COLO668 (cell line): ENCODE measurements around the gene SMLR1.

Source experiments
- DNase-seq: peaks from one replicate; lab custom pipeline; 2025; ENCODE audit not compliant: unreplicated experiment; lab: John Stamatoyannopoulos, UW

SMLR1 gene

DNA sequence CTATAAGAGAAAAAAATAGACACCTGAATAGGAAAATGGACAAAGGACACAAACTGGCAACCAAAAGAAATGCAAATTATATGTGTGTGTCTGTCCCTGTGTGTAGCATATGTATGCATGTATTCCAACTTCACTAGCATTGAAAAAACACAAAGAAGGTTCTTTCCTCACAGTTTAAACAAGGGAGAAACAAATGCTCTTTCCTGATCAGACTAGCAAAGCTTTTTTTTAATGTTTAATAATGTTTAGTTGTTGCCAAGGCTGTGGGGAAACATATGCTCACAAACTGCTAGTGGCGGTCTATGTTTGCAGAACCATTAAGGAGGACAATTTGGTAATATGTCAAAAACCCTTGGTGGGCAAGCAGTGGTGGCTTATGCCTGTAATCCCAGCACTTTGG is 22.4 kb downstream of the SMLR1 start:
- DNase-seq = no peak

DNA sequence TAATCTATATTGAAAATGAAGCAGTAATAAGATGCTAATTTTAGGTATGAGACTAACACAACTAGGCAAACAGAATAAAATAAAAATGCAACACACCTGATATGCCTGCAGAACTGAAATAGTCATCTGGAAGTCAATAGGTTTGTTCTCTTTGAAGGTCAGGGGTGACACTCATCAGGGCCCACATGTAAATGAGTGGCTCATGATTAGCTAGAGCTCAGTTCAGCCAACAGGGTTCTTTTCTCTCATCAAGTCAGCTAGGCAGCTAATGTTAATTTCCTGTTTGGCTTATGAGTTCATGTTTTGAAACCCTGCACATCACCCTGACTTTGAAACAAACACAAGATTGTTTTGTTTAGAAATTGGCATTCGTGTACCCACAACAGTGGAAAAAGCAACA is 23.8 kb downstream of the SMLR1 start:
- no peak for DNase-seq

DNA sequence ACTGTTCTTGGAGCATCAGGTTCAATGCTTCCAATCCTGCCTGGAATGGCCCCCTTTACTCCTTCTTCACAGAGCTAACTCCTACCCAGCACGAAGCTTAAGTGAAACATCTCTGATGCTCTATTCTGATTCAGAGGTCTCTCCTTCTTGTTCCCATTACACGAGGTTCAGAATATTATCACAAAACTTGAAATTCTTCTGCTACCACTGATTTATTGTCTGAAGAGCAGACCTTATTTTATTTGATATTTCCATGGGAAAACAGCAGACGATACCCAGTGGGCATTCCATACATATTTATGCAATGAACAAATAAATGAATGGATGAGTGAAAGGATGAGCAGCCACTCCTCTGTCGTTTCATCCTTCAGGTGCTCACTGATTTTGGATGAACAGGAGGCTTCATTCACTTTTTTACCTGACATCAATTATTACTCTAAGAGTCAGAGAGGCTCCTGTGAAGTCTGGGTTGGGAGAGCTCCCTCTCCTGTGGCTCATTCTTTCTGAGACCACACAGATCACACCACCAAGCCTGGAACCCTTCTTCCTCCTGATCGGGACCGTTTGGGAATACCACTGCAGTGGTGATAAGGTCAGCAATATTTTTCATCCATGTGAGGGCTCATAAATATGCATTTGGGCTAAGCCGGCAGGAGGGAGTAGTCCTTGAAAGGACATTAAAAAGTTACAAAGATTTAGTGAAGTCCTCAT is 25.8 kb downstream of the SMLR1 start:
- DNase-seq = no peak

DNA sequence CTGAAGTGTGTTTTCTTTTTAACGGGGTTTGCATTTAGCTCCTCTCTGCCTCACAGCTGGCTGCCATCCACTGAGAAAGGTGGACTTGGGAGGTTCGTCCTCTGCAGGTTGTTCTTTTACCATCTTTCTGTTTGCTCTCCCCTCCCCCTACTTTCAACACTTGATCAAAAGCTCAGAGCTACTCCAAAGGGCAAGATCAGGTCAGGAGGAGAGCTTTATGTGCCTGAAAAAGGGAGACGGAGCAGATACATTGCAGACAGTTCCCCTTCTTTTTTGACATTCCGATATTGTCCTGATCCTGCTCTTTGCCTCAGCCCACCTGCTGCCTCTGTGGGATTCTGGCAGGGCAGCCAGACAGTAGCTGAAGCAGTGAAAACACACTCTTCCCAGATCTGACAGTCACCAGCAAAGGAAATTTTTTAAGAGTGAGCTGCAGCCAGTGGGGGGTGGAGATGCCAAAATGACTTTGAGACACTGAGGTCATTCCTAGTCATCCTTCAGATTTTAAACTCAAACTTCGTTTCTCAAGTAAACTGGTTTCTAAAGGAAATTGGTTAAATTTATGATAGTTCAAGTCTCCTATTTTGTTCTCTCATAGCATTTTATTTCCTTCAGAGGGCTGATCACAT is 26.5 kb downstream of the SMLR1 start:
- DNase-seq = no peak

DNA sequence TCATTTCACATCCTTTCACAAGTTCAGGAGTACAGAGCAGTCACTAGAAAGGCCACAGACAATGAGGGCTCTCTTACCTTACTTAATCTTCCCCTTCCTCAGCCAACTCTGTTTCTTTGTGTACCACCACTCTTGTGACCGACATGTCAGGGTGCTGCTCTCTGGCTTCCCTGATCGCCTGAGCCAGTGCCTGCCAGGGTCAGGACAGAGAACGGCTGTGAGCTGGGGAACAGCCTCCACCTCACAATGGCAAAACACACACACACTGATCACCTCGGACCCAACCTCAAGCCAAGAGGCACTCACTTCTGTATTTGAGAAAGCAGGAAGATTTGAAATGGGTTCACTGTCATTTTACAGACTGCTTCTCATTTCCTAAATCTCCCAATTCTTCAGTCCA is 30.8 kb downstream of the SMLR1 start:
- no peak for DNase-seq

DNA sequence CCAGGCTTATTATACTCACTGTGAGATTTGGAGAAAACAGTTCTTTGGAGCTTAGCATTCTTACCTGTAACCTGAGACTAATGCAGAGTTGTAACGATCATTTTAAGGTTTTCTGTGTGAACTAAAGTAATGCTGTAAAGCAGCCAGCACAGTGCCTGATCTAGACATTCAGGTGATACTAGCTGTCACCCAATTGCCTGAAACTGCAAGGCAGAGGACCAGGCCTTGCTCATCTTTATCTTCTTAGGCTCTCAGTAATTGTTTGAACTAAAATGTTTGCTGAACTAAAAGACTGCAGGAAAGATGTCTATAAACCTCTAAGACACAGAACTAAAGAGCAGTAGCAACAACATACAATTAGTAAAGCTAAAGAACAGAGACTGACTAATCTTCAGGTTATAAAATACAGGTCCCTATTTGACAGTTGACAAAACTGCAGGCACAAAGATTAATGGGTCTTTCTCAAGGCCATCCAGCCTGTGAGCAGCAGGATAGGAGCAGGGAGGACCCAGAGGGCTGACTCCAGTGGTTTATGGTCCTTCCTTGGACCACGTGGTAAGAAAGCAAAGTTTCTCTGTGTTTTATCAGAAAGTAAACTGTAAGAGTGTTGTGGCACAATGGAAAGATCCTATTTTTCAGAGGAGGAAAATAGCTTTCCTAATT is 31.4 kb downstream of the SMLR1 start:
- DNase-seq = no peak

DNA sequence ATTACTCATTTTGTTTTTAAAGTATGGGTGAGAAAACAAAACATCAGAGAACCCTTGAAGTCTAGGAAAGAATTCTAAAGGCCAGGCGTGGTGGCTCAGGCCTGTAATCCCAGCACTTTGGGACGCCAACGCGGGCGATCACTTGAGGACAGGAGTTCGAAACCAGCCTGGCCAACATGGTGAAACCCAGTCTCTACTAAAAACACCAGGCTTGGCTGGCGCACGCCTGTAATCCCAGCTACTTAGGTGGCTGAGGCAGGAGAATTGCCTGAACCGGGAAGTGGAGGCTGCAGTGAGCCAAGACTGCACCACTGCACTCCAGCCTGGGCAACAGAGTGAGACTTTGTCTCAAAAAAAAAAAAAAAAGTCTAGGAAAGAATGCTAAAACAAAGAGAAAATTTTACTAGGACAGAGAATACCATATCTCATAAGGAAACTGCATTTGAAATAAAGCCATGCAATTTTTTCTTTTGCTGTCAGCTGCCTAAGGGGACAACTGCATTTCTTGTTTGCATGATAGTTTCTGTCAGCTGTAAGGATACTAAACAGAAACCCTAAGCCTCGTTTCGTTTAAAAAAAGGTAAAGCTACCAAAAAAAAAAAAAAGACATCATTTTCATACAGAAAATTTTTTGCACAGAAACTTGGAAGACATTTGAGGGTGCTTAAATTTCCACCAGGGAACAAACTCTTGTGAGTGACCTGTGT is 32.1 kb downstream of the SMLR1 start:
- DNase-seq = no peak

DNA sequence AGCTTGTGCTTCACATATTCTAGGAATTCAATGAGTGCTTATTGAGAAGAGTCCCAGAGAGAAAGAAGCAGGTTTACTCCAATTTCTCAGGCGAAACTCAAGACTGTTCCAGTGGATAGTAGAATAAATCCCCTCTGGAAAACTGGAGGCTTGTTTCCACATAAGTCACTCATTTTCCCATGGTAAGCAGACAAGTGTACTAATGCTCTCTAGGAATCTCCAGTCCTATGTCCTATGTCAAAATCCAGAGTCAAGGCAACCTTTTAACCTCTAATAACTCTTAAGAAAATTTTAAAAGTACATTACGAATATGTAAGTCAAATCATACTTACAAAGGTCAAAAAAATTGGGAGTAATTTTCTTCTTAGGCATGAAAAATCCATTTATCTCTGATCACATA is 35.2 kb downstream of the SMLR1 start:
- no peak for DNase-seq

DNA sequence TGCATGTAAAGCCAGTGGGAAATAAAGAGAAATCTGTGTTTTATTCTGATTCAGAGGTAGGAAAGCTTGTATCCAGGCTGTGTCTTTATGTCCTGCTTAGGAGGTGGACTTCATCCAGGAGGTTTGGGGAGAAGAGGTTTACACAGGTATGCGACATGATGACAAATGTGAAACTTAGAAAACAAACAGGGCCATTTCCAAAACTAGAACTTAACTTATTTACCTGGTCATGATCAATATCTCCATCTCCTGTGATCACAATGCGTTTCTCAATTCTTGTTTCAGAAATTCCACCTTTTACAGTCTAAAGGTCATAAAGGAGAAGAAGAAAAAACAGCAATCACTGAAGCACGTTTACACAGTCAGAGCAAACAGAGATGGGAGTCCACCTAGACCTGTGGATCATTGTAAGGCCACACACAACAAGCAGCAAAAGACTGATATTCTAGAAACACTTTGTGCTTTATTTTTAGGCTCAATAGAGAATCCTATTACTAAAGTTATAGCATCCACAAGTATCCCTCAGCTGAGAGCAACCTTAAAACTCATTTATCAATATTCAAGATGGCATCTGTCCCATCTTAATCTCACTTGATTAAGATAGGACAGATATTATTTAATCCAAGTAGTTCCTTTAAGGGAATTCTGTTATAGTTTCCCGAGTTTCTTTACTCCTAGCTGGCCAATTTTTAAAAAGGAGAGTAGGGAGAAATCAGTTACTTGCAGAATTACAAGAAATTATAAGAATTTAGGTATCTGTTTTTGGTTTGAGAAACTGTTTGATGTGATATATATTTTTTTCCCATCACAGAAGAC is 36.4 kb downstream of the SMLR1 start:
- no peak for DNase-seq

DNA sequence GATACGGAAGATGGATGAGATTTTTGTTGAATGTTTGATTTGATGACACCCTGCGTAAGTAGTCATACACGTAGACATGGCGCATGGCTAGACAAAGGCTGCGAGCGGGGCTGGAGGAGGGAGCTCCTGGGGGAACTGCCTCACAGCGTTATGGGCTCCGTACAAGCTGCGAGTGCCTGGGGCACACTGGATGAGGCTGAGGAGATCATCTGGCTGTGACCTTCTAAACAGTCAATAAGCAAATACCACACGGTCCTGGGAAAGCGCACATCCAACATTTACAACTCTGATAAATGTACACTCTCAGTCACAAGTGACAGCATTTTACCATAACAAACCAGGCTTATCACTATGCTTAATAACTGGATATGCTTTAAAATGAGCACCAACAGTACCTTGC is 37.1 kb downstream of the SMLR1 start:
- no peak for DNase-seq

DNA sequence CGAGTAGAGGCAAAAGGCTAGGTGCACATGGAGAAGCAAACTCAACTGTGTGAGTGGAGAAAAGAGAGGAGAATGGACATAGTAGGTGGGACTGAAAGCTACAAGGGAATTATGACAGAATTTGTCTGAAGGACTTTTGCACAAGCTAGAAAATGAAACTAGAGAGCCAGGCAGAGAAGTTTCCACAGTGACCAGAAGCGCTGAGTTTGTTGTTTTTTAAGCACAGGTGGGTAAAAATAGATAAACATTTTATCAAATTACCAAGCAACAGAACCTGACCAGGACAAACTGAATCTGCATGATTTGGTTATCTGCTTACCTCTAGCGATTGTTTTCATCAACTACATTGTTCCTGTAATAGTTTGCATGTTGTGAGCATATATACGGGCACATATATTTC is 38.6 kb downstream of the SMLR1 start:
- no peak for DNase-seq

DNA sequence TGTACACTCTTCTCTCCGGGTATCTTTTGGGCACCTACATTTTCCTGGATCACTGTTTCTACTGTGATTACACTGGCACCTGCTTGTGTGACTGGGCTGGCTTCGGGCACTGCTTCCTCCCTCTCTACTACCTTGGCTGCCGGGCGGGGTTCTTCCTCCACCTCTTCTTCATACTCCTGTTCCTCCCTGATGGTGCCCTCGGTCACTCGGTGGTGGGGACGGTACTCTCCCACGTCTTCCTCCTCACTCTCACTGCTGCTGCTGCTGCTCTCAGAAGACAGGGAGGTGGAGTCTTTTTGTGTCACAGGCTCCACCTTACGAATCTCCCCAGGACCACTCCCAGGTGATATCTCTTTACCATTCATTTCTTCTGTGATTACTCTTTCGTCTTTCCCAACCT is 42.5 kb downstream of the SMLR1 start:
- no peak for DNase-seq

DNA sequence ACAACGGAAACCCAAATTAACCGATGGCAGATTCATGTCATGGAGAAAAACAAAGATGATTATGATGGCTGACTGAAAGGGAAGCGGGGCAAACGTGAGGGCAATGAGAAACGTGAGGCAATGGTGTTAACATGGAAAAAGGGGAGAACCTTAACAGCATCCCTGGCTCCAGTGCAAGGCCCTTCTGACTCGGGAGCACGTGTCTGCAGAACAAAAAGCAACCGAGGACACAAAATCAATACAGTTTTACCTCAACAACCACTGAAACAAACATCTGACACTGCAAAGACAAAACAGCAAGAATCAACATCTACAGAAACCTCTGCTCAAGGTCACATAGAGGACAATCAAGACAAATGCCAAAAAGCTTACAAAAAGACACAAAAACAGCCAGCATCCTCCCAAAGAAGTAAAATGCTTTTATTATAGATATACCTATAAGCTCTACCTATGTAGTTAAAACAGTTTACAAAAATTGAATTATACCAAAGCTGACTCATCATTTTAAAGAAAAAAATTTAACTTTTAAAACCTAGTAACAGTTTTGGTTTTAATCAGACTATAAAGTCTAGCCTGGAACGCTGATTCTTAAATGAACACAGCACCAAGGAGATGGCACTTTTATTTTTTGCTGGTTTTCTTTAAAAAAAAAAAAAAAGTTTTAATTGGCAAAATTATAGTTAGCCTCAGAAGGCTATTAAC is 43.1 kb downstream of the SMLR1 start:
- no peak for DNase-seq

DNA sequence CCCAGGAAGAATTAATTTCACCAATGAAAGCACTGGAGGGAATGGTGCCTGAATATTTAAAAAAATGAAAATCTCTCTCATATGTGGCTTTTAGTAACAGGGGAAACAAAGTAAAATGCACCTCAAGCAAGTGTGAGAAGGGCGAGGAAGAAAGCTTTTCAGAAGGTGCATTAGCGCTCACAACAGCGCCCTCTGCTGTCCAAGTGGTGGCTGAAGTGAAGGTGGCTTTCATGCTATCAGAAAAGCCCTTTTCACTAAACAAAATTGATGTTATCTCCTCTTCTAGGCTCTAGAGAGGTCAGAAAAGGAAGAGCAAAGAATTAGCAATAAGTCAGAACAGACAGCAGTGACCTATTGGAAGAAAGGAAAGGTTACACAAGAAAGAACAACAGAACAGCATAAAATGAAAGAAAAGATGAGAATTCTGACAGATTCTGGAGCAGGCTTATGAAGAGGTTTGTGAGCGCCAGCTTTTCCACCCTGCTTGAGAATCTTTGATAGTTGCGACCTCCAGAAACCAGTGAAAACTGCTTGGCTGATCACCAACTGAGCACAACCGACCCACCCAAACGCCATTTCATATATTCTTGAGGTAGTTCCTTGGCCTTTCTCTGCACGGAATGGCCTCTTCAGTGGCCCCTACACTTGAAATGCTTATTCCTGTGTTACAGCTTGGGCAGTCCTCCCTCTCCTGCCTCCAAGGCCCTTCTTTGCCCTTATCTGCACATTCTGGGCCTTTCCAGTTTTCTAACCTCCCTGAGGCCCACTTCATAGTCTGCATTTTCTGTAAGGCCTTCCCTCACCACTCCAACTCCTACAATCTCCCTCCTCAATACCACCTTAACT is 45.3 kb downstream of the SMLR1 start:
- DNase-seq = peak; percentile 40

DNA sequence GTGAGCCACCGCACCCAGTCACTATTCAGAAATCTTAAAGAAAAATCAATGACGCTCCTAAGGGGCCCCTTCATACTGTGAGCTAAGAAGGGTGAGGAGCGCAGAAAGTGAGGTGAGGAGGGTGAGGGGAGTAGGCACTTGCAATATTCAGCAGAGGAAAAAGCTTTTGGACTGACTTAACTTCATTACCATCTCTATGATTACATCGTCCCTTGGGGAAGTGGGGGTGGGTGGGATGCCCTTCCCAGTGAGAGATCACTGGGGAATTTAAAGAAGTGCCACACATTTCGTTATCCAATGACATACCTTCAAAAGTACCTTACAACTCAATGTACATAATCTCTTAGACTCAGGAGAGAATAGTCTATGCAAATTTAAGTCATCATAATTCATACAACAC is 46.5 kb downstream of the SMLR1 start:
- DNase-seq = no peak

DNA sequence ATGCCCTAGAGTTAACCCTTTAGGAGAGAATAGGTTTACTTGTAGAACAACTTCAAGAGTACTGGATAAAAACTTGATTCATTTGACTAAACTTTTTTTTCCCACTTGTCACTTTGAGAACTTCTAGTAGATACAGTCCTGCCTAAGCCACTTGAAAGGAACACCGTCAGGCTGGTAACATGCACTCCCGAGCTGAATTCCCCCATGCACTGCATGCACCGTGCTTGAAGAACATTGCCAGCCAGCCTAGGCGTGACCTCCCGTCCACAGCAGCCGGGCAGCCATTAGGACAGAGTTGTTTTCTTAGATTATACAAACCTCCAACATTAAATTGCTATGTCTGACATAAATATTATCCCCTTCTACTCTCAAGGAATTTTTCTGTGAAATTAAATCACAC is 52.6 kb downstream of the SMLR1 start:
- DNase-seq = no peak

DNA sequence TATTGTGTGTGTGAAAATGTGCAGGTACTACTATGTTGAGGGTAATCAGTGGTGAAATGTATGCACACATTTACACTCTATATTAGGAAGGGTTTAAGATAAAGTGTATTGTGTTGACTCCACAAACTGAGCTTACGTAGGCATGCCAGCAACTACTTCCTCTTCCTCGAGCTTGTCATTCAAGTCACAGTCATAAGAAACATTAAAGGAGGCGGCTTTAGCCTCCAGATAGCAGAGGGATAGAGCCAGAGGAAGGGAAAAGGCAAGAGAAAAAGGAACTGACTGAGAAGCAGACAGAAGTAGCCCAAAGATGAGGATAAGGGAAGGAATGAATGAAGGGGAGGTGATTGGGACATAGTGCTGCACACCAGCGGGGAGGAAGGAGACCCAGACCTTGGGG is 55.2 kb downstream of the SMLR1 start:
- no peak for DNase-seq

DNA sequence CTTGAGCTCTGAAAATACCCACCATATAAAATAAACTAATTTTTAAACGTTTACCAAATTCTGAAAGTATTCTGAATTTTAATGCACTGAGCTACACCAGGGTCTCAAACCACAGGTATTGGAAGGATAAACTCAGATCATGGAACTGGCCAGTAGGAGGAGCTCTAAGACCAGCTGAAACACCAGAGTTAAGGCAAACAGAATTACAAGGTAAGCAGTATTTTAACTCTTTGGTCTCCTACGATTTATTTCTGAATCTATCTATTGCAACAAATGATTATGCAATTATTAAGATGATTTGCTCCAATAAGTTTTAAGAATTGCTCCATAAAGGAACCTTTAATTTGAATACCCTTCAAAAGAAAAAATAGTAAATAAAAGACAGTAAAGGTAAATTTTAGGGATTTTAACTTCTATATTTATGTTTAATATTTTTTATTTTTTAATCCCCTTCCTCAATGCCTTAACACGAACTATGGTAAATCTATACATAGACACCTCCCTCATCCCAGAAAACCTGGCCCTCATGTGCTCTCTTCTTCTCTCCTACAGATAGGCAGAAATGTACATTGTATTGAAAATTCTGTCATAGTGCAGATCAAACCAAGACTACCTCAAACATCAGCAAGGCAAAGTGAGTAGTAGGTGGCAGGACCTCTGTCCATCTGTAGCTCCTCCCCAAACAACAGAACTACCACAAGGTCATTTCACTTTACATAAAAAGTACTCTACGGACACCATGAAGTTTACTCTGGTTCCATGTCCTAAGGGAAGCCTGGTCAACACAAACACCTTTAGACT is 58.4 kb downstream of the SMLR1 start:
- DNase-seq = peak; percentile 60
